T-helper 1 cell (primary cell): ENCODE results near the gene ATXN1.
A peak's percentile ranks its signal among the peaks of the same experiment; 100 is the strongest.
"Not testable (repeated sequence)": the region's sequence is repeated elsewhere in the genome, so short reads cannot be mapped to it uniquely, and the experiment has no call there.

Source experiments
- DNase-seq, 5 donors: peaks; one replicate each; pipeline ENCODE4 v3.0.0-alpha.2; 2012 to 2020

The ATXN1 gene

DNA sequence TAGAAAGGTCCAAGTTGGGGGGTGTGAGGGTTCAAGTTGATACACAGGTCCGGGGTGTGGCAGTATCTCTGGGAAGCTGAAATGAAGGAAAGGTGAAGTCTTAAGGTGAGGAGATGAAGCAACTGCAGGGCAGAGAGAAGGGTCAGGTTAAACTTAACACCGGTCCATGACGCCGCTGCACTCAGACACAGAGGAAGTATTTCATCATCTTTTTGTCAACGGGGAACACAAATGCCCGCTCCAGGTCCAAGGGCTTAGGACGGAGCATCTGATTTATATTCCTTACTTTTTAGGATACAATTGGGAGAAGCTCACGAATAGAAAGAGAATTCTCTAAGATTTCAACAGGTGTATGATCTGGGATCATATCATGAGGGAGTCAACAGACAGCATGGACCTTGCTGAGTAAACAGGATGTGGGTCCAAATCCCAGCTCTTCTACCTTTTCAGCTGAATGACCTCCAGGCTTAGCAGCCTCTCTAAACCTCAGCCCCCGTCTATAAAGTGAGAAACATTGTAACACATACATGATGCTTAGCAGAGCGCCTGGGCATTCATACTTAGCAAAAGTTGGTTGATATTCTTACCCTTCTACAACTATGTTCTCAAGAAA, 197.5 kb downstream of the ATXN1 start:
- no peak for DNase-seq

DNA sequence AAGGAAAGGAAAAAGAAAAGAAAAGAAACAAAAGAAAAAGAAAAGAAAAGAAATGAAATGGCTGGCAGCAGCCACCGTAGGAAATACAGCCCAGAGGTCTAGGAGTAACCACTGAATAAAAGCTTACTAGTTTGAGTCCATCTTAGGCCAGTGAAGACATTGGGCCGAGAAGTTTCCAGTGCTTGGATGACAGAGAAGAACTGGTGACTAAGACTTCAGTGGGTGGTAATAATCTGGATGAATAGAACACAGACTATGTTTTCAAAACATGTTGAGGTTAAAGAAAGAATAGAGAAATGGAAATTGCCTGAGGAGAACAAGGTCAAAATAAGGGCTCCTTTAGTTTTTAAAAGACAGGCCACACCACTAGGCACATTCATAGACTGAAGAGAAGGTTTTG, 198.8 kb downstream of the ATXN1 start:
- DNase-seq = no peak

- no peak for DNase-seq
Measured at GRCh38 chr6:16559071-16559470, 202.2 kb downstream of the ATXN1 start.

- DNase-seq = no peak
Measured at GRCh38 chr6:16555550-16555949, 205.7 kb downstream of the ATXN1 start.

- no peak for DNase-seq
Measured at GRCh38 chr6:16553531-16553930, 207.7 kb downstream of the ATXN1 start.

GRCh38 chr6:16551466-16551865, 209.8 kb downstream of the ATXN1 start:
- DNase-seq = no peak

GRCh38 chr6:16548121-16548520, 213.1 kb downstream of the ATXN1 start:
- DNase-seq = no peak

DNA sequence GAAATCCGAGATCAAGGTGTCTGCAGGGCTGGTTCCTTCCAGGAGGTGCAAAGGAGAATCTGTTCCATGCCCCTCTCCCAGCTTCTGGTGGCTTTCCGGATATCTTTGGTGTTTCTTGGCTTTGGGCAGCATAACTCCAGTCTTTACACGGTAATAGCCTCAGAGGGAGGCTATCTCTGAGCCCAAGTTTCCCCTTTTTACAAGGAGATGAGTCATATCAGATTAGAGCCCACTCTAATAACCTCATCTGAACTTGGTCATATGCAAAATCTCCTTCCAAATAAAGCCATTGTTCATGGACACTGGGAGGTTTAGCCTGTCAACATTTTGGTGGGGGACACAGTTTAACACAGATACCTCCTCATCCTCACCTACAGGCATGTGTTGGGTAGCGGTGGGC, 213.7 kb downstream of the ATXN1 start:
- DNase-seq = no peak

GRCh38 chr6:16546861-16547260, 214.4 kb downstream of the ATXN1 start:
- DNase-seq = no peak

GRCh38 chr6:16545382-16545781, 215.9 kb downstream of the ATXN1 start:
- no peak for DNase-seq

- DNase-seq = no peak
Measured at GRCh38 chr6:16544521-16544920, 216.7 kb downstream of the ATXN1 start.

- no peak for DNase-seq
Measured at GRCh38 chr6:16544006-16544405, 217.3 kb downstream of the ATXN1 start.

- no peak for DNase-seq
Measured at GRCh38 chr6:16543521-16543920, 217.7 kb downstream of the ATXN1 start.

GRCh38 chr6:16542070-16542469, 219.2 kb downstream of the ATXN1 start:
- DNase-seq = no peak

DNA sequence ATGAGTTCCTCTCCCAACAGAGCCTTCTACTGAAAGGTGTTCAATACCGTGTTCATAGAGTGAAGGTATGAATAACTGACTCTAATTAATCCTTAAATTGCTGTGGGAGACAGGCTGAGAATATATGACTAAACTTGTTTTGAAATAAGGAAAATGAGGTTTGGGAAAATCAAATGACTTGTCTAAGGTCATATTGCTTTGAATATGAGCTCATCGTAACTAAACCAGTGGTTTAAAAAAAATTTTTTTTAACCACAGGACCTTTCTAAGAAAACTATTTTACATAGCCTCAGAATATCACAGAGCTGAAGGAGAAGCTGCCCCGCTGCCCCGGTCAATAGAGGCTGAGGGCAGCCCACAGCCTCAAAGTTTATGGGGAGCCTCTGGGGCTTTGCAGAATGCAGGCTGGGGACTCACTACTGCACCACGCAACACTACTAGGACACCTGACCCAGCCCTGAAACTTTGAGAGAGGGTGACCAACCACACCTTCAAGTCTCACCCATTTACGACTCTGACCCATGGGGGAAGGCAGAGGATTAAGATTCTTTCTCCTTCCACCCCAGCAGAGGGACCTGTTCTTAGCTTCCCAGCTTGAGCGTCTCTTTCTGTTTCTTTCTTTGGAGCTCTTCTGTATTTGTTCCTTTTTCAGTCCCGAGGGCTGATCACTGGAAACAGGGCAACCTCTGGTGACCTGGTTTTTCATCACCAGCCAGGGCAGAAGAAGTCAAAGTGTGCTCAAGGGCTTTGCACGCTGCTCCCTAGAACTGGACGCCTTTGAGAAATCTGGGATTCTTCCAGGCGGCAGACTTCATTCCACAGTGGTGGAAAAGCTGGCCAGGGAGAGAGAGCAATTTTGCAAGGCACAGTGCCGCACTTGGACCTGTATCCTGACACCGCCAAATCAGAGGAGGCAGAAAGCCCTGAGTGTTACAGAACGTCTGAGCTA, 220.2 kb downstream of the ATXN1 start:
- DNase-seq = no peak

DNA sequence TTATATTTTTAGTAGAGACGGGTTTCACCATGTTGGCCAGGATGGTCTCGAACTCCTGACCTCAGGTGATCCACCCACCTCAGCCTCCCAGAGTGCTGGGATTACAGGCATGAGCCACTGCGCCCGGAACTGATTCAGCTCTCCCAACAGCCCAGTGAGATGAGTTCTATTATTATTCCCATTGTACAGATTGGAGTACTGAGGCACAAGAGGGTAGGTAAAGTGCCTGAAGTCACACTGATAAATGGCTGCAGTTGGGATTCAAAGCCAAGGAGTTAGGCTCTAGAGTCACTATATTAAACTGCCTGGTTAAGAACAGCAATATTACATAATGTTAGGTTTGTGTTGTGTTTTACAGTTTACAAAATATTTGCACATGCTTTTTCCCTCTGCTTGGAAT, 220.9 kb downstream of the ATXN1 start:
- DNase-seq = not testable (repeated sequence)

DNA sequence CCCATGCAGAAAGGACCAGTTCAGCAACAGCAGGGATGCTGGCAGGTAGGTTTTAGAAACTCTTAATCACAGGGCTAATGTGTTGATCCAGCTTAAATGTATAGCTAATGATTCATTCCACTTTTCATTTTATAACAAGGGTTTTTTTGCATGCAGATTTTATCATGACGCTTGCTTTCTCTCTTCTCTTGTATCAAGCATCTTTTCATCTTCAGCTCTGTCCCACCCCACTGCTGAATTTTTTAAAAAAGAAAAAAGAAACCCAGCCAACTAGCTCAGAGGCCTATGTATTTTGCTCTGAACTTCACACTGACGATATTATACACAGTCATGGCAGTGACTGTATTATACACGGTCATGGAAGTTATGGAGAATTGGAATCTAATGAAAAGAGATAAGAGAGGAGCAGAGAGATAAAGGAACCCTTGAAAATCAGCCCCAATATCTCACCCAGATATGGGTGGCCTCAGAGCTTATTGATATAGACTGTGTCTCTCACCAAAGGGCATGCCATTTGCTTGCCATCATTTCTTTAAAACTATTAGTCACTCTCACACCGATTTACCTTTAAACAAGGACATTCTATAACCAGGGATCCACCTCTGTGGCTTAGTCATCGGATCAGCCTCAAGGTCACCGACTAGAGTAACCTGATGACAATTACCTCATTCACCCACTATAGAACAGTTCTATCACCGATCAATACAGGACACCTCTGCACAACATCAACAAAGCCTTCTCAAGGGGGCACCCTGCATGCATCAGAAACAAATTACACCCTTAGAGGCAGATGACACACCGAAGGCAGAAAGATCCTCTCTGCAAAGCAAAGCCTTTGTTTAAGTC, 222.0 kb downstream of the ATXN1 start:
- no peak for DNase-seq

GRCh38 chr6:16535564-16535963, 225.7 kb downstream of the ATXN1 start:
- no peak for DNase-seq

DNA sequence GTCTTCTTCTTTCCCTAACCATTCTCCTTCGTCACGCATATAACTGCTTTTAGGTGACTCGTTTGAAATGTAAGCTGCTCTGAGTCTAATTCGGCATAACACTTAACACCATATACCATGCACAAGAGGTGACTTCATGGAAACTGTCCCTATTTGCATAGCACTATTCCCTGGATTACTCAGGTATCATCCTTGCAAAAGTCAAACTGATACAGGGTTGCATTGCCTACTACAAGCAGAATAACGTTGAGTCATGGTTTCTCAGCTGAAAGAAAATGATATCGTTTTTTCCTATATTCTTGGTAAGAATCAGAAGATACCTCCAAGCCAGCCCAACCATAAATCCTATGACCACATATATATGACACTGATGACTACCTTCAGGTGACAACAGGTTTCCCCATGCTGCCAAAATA, 227.5 kb downstream of the ATXN1 start:
- peak in 1 of 5 donors; percentile 60 for DNase-seq

DNA sequence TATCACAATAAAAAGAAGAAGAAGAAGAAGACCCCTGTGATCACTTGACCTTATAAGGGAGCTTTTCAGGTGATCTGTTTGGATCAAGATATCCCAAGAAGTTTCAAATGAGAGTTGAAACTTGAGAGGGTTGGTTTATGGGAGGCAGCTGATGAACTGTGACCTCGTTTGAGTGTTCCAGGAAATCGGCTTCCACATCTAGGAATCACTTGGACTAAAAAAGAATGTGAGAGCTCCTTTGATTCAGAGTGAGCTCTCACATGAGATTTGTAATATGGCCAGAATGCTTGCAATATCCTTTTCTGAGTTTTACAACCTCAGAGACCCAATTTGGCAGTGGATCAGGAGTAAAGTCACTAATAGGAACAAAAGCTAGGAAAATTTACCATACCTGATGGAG, 228.1 kb downstream of the ATXN1 start:
- DNase-seq = no peak

- no peak for DNase-seq
Measured at GRCh38 chr6:16527691-16528090, 233.6 kb downstream of the ATXN1 start.

- no peak for DNase-seq
Measured at GRCh38 chr6:16524380-16524707, 236.9 kb downstream of the ATXN1 start.

DNA sequence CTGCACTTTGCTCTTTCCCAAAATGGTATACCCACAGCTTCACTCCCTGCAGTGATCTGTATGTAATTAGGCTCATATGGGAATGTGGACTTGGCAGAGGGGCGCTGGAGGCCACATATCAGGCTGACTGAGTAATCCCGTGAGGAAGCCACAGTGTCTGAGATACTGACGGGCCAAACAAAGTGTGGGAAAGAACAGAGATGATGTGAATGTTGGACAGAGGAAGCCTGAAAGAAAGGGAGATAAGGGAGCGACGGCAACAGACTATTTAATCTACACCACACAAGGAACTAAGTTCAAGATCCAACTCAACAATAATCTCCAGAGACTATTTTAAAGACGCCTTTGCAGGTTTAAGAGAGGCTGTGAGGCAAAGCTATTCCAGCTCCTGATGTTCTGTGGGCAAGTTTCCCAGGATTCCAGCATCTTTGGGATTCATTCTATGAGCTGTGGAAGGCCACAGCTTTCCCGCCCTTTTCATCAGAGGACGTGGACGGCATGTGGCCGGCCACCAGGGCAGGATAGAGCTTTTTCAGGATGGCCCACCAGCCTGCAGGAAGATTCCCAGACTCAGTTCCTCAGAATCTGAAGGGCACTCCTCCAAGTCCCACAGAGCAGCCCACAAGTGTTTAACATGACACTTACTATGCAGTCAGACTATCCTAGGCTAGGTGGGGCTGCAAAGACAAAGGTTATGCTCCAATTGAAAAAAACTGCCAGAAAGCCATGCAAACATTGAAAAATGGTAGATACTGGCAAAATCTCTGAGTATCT, 237.5 kb downstream of the ATXN1 start:
- no peak for DNase-seq
